Measurements from ENCODE around the gene GTF2A2.

GTF2A2 gene

DNA sequence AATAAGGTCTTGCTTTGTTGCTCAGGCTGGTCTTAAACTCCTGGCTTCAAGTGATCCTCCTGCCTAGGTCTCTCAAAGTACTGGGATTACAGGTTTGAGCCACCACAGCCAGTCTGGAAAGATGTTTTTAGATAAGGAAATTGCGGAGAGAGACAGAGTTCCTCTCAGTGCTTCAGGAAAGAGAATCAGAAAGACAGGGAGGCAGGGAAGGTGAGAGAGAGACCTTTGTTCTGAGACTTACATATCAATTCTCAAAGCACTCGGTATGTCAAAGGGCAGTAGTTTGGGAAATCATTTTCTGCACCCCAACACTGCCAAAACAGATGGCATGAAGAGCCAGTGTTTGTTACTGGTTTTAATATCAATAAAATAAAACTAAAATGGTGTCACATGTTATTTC, 58.9 kb downstream of the GTF2A2 start:
- no peak for DNase-seq

DNA sequence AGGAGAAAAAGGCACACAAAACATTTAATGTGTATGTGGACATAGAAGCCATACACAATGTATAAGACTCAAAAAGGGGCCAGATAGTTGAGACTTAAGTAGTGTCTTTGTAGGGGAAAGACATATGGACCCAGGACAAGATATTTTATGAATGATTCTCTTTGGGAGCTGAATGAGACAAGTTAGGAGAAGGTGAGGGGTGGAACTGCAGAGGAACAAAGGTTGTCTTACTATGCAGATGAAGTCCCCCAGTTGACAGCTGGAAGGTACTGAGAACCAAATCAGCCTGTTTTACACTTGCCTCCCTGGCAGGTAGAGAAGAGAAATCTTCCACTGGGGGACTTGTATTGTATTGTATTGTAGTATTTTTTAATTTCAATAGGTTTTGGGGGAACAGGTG, 60.7 kb downstream of the GTF2A2 start:
- no peak for DNase-seq

DNA sequence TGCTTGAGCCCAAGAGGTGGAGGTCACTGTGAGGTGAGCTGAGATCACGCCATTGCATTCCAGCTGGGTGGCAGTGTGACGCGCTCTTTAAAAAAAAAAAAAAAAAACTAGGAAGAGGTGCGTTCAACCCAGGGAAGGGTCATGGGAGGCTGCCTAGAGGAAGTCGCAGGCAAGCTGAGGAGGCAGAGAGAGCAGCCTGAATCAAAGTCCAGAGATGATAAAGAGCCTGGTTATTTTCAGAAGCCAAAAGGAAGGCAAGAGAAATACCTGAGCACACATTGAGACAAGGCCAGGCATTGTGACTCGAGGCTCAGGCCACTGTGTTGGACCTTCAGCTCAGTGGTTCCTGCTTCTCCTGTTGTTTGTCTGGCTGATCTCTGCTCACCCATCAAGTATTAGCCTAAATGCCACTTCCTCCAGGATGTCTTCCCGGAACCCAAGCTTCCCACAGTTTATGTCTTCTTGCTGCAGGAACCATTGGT, 61.8 kb downstream of the GTF2A2 start:
- DNase-seq, result no peak

DNA sequence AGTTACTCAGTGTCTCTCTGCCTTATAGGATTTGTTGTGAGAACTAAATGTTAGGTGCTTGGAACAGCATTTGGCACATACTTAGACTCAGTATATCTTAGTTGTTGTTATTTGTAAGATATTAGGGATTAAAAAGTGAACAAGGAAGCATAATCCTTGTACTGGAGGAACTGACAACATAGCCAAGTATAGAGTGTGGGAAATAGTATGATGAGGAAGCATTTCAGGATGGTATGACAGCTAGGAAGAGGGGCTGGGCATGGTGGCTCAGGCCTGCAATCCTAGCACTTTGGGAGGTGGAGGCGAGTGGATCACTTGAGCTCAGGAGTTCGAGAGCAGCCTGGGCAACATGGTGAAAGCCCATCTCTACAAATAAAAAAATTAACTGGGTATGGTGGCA, 62.3 kb downstream of the GTF2A2 start:
- DNase-seq, result peak in 1 of 4 experiments; percentile 9

DNA sequence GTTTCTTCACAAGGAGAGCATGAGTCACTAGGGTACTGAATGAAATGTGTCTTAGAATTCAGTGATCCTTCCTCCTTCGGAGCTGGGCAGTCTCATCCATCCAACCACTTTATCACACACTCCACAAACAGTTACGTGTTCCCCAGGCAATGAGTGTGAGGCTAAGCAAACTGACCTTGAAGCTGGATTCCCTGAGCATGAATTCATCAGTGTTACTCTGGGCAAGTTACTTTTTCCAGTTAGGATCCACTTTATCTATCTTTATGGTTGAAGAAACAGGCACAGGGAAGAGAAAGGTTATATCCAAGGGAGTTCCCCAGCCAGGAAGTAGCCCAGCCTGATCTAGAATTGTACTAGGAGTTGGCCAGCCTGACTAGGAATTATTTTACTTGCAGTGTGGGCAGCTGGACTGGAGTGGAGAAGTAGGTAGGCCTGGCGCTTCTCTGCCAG, 62.8 kb downstream of the GTF2A2 start:
- DNase-seq, result peak in 2 of 4 experiments; percentile 16 to 17

DNA sequence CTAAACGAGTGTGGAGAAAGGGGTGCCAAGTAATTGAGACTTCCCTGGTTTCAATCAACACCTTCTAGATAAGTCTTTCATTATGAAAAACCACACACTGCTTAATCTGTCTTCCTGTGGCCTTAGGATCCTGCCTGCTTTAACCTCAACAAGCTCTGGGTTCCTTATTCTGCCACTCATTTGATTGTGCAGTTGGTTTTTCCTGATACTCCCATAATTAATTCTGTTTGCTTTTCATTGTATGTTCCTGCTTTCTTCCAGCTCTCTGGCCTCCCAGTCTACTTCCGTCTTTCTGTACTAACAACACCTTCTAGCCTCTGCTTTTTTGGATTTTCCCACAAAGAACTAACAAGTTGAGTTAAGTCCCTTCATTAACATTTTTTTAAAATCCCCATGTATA, 66.0 kb downstream of the GTF2A2 start:
- peak in 2 of 4 experiments; percentile 14 to 26 for DNase-seq

DNA sequence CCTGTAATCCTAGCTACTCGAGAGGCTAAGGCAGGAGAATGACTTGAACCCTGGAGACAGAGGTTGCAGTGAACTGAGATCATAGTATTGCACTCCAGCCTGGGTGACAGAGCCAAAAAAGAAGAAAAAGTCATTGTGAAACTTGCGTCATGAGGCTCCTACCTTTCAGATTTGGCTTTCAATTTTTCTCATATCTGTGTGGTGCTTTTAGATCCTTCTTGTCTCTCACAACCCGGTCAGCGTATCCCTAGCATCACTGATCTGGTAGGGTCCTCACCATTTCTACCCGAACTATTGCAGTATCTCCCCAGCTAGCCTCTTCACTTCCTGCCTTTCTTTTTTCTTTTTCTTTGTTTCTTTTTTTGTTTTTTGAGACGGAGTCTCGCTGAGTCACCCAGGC, 67.3 kb downstream of the GTF2A2 start:
- no peak for DNase-seq
